Colonic mucosa (tissue), 4 donors: ENCODE results near the gene FUT8. TPM values are rescaled to one million over a fixed set of nuclear protein-coding genes. Genes with fewer than 3 reads are reported as not detected.

Experiments used
- DNase-seq: peaks from one replicate; pipeline ENCODE4 v3.0.0-alpha.2; 2020
- H3K27ac ChIP-seq: fragments of 200-600 bp; one replicate; pipeline ENCODE4 v1.8.0; 2021
- H3K27me3 ChIP-seq: fragments of 200-600 bp; one replicate; pipeline ENCODE4 v1.8.0; 2021
- H3K36me3 ChIP-seq: fragments of 200-600 bp; one replicate; pipeline ENCODE4 v1.8.0; 2021
- H3K4me1 ChIP-seq: fragments of 200-600 bp; one replicate; pipeline ENCODE4 v1.8.0; 2021; ENCODE audit warnings: mild to moderate bottlenecking
- H3K4me3 ChIP-seq: fragments of 200-600 bp; one replicate; pipeline ENCODE4 v1.8.0; 2021
- H3K9ac ChIP-seq, 2 donors: one replicate each; pipeline ENCODE4 v1.7.0; 2013; ENCODE audit warnings: control low read depth in 2 of 2, low read depth in 2 of 2, low read length in 2 of 2
- H3K9me3 ChIP-seq: fragments of 200-600 bp; one replicate; pipeline ENCODE4 v1.8.0; 2021
- CTCF ChIP-seq: fragments of 200-600 bp; IDR thresholded peaks from one replicate; pipeline ENCODE4 v1.8.0; 2022; ENCODE audit warnings: antibody characterized with exemption, mild to moderate bottlenecking
- intact Hi-C: fragments of 100-400 bp; cut with DNase I; formaldehyde crosslinking; loops from one replicate; pipeline ENCODE4 v1.14.1; 2022
- total RNA-seq, 2 donors: library from RNA; stranded (reverse); fragmentation: NEBNext Ultra II Directional in 1 of 2; extraction: Animal tissue kit (Norgen Biotek cat#: 25700) in 1 of 2; gene quantifications; one replicate each; pipeline ENCODE4 v1.2.1, GENCODE V29; 2021
- donor health status: healthy.
- donor health status: DM: no; HTN: no; CAD: no.
- donor health status: DM: no; HTN: no; CAD: no.

Gene FUT8
- total RNA-seq, 2 donors from 2014 or later = 28.8 to 37.2 TPM

DNA sequence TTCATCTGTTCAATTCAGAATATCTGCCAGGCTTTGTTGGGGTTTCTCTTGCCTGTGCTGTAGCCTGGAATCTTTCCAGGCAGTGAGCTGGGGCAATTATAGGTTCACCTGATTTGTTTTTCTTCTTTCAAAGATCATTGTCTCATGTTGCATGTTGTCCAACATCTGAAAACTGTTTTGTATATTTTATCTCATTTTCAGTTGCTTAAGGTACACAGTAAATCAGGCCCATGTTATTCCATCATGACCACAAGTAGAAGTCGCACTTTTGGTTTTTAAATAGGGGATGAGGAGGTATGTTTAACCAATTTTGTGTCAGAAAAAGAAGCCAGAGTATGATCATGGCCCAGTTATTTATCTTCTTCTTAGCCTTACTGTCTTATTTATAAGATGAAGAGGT lies 24.9 kb upstream of the FUT8 start:
- Histone ChIP-seq H3K4me3 (no peak overlapping the region), H3K27ac (no peak overlapping the region), H3K9ac (no peak overlapping the region), H3K27me3 (no peaks in the 10 kb centered on the region), H3K36me3 (no peaks in the 10 kb centered on the region), H3K9me3 (no peaks in the 10 kb centered on the region), H3K4me1 (no peaks in the 10 kb centered on the region)
- no peak for DNase-seq
- TF ChIP-seq CTCF = no peak
- intact Hi-C loops = no loop called here

DNA sequence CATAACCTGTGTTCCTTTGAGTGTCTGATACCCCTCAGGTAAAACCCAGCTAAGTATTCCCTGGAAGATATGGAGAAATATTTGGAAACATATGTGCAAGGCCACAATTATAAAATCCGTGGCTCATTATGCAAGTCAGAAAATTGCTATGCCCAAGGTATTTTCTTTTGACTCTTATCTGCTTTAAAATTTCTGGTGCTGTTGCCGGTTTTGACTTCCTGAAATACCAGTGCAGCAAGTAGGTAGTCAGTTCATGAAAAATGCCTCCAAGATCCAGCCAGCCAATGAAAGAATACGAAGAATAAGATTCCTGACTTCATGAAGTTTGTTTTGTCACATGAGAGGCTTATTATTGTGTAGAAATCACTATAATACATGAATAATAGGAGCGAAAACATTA lies 20.2 kb upstream of the FUT8 start:
- intact Hi-C loops = no loop called here
- Histone ChIP-seq H3K4me3 (no peak overlapping the region), H3K27ac (no peak overlapping the region), H3K27me3 (no peaks in the 10 kb centered on the region), H3K9ac (no peak overlapping the region), H3K9me3 (peaks cover 5% of the 10 kb centered on the region), H3K36me3 (no peaks in the 10 kb centered on the region), H3K4me1 (no peaks in the 10 kb centered on the region)
- no peak for TF ChIP-seq CTCF
- no peak for DNase-seq

DNA sequence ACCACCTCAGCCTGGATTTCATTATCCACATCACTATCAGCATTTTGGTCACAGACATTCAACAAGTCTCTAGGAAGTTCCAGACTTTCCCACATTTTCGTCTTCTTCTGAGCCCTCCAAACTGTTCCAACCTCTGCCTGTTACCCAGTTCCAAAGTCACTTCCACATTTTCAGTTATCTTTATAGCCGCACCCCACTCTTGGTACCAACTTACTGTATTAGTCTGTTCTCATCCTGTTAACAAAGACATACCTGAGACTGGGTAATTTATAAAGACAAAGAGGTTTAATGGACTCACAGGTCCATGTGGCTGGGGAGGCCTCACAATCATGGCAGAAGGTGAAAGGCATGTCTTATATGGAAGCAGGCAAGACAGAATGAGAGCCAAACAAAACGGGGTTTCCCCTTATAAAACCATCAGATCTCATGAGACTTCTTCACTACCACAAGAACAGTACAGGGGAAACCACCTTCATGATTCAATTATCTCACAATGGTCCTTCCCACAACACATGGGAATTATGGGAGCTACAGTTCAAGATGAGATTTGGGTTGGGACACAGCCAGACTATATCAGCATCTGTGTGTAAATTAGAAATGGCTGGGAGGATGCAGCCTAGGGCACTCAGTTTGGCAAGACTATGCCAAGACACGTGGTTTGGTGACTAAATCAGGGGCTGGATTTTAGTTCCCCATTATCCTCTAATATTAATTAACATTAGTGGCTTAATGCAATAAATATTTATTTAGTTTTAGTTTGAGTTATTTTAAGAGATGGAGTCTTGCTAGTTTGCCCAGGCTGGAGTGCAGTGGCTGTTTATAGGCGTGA lies 16.2 kb upstream of the FUT8 start:
- H3K9ac ChIP-seq = no peak overlapping the region

DNA sequence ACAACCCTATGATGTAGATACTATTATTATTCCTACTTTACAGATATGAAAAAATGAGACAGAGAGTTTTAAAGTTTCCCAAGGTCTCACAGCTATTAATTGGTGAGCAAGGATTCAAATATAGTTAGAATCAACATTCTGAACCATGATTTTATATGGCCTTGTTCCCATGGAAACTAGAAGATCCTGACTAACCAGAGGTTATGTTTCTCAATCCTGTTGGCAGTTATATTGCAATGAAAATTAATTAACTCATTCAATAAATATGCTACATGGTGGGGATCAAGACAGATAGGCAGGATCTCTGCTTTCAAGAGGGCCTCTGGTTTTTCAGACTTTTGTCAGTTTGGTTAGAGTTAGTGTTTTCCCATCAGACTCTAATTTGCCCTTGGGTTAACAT lies 9.3 kb upstream of the FUT8 start:
- H3K9ac ChIP-seq = no peak overlapping the region
- H3K36me3 ChIP-seq = no peaks in the 10 kb centered on the region
- H3K9me3 ChIP-seq = no peaks in the 10 kb centered on the region
- no peak for DNase-seq
- H3K4me1 ChIP-seq = no peaks in the 10 kb centered on the region
- no peak overlapping the region for H3K4me3 ChIP-seq
- intact Hi-C loops = no loop called here
- H3K27me3 ChIP-seq = no peaks in the 10 kb centered on the region
- TF ChIP-seq CTCF = no peak
- no peak overlapping the region for H3K27ac ChIP-seq

More for the DNA sequence above, 16.2 kb upstream of the FUT8 start:
- Histone ChIP-seq H3K9me3 (peaks cover 5% of the 10 kb centered on the region), H3K4me1 (no peaks in the 10 kb centered on the region), H3K27ac (no peak overlapping the region), H3K36me3 (no peaks in the 10 kb centered on the region), H3K4me3 (no peak overlapping the region), H3K27me3 (no peaks in the 10 kb centered on the region)
- no peak for TF ChIP-seq CTCF
- no peak for DNase-seq
- intact Hi-C loops = no loop called here

GRCh38 chr14:65408113-65408512 lies 4.4 kb upstream of the FUT8 start:
- DNase-seq = no peak
- no peaks in the 10 kb centered on the region for H3K27me3 ChIP-seq
- H3K9ac ChIP-seq = no peak overlapping the region
- no peak for TF ChIP-seq CTCF
- no peaks in the 10 kb centered on the region for H3K9me3 ChIP-seq
- no peaks in the 10 kb centered on the region for H3K36me3 ChIP-seq
- intact Hi-C loops = no loop called here
- no peaks in the 10 kb centered on the region for H3K4me1 ChIP-seq
- H3K27ac ChIP-seq = no peak overlapping the region
- no peak overlapping the region for H3K4me3 ChIP-seq
